Right cardiac atrium (tissue), 5 donors: ENCODE measurements around the gene PHF14. TPM values are rescaled to one million over a fixed set of nuclear protein-coding genes. Genes with fewer than 3 reads are reported as not detected.

Source experiments
- ATAC-seq, 2 donors: fragments of 200-7000 bp; cut with Tn5 transposase; one replicate each; pipeline versions ENCODE4 v1.8.0 to v1.9.1; 2020; ENCODE audit warnings: moderate library complexity in 2 of 2, mild to moderate bottlenecking in 1 of 2
- DNase-seq, 3 donors: peaks; one replicate each; pipeline ENCODE4 v3.0.0-alpha.2; 2020
- H3K27ac ChIP-seq: one replicate; pipeline ENCODE4 v1.5.1; 2013; ENCODE audit warnings: mild to moderate bottlenecking, low read length, control low read depth, moderate library complexity
- H3K27me3 ChIP-seq: one replicate; pipeline ENCODE4 v1.6.1; 2013; ENCODE audit not compliant: control insufficient read depth, insufficient read depth
- H3K4me1 ChIP-seq: one replicate; pipeline ENCODE4 v1.6.1; 2013; ENCODE audit warnings: low read length; ENCODE audit not compliant: control insufficient read depth, insufficient read depth
- H3K4me3 ChIP-seq: one replicate; pipeline ENCODE4 v1.5.1; 2013; ENCODE audit warnings: low read length, control low read depth
- H3K9me3 ChIP-seq: one replicate; pipeline ENCODE4 v1.6.1; 2013; ENCODE audit warnings: low read length; ENCODE audit not compliant: control insufficient read depth
- WGBS: extraction: QIAGEN DNeasy Blood & Tissue Kit; methylation state at CpG from one replicate; pipeline ENCODE4 v1.1.7; 2013; 5-methylcytosine and 5-hydroxymethylcytosine counted together
- intact Hi-C, 4 donors: fragments of 100-400 bp; cut with DNase I; formaldehyde crosslinking; loops; one replicate each; pipeline versions ENCODE4 v1.11.0 to v1.14.0; 2022 to 2023
- polyA plus RNA-seq: library from polyadenylated mRNA; stranded (reverse); fragments of 200-250 nt; gene quantifications from one replicate; pipeline ENCODE4 v1.2.3, GENCODE V29; 2013
- total RNA-seq, 4 donors: library from RNA; stranded (reverse); fragmentation: NEBNext Ultra II Directional; extraction: Animal tissue kit (Norgen Biotek cat#: 25700); gene quantifications; one replicate each; pipeline ENCODE4 v1.2.1, GENCODE V29; 2021
- donor health status: healthy with polysubstance abuse.
- donor health status: DM: no; HTN: yes; CAD: no.
- donor health status: DM: no; HTN: no; CAD: no.
- donor health status: DM: no; HTN: yes; CAD: no; lungs with severe emphysema.
- donor health status: DM: yes; HTN: yes; CAD: no.

Gene PHF14
- total and polyA plus RNA-seq, 5 donors = 9.8 to 17.3 (median 16.9) TPM

- no peak for ATAC-seq
- Histone ChIP-seq H3K4me3 (no peak overlapping the region), H3K27me3 (no peaks in the 10 kb centered on the region), H3K4me1 (no peaks in the 10 kb centered on the region), H3K9me3 (no peaks in the 10 kb centered on the region), H3K27ac (no peak overlapping the region)
- intact Hi-C loops = no loop called here
- WGBS = 55% methylated on average over 3 of the region's 3 CpGs
- no peak for DNase-seq
These were observed 202.2 kb downstream of the PHF14 start for GRCh38 chr7:11175887-11176286.

- H3K4me3 ChIP-seq = no peak overlapping the region
- DNase-seq (no peak), ATAC-seq (no peak)
- H3K27me3 ChIP-seq = no peaks in the 10 kb centered on the region
- H3K4me1 ChIP-seq = no peaks in the 10 kb centered on the region
- intact Hi-C loops = no loop called here
- H3K27ac ChIP-seq = no peak overlapping the region
- WGBS = 88% methylated on average over 1 of the region's 1 CpG
- no peaks in the 10 kb centered on the region for H3K9me3 ChIP-seq
These were observed 203.4 kb downstream of the PHF14 start for GRCh38 chr7:11176985-11177555.

GRCh38 chr7:11177793-11178192 lies 204.1 kb downstream of the PHF14 start:
- intact Hi-C loops = no loop called here
- no peak overlapping the region for H3K4me3 ChIP-seq
- ATAC-seq (no peak), DNase-seq (no peak)
- no peaks in the 10 kb centered on the region for H3K4me1 ChIP-seq
- no peaks in the 10 kb centered on the region for H3K27me3 ChIP-seq
- WGBS = 55% methylated on average over 3 of the region's 3 CpGs
- H3K9me3 ChIP-seq = no peaks in the 10 kb centered on the region
- no peak overlapping the region for H3K27ac ChIP-seq

- WGBS = 73% methylated on average over 10 of the region's 10 CpGs
- no peak overlapping the region for H3K4me3 ChIP-seq
- ATAC-seq (no peak), DNase-seq (no peak)
- no peaks in the 10 kb centered on the region for H3K4me1 ChIP-seq
- H3K9me3 ChIP-seq = no peaks in the 10 kb centered on the region
- no peaks in the 10 kb centered on the region for H3K27me3 ChIP-seq
- no peak overlapping the region for H3K27ac ChIP-seq
- intact Hi-C loops = no loop called here
These were observed 207.9 kb downstream of the PHF14 start for GRCh38 chr7:11181590-11181989.

- 65% methylated on average over 1 of the region's 1 CpG for WGBS
- DNase-seq = no peak
- Histone ChIP-seq H3K27ac (no peak overlapping the region), H3K27me3 (no peaks in the 10 kb centered on the region), H3K4me1 (no peaks in the 10 kb centered on the region), H3K9me3 (no peaks in the 10 kb centered on the region), H3K4me3 (no peak overlapping the region)
- ATAC-seq = no peak
- intact Hi-C loops = no loop called here
These were observed 209.1 kb downstream of the PHF14 start for GRCh38 chr7:11182736-11183135.

- DNase-seq (no peak), ATAC-seq (no peak)
- intact Hi-C loops = no loop called here
- no peak overlapping the region for H3K27ac ChIP-seq
- H3K27me3 ChIP-seq = no peaks in the 10 kb centered on the region
- H3K4me1 ChIP-seq = no peaks in the 10 kb centered on the region
- WGBS = 60% methylated on average over 4 of the region's 4 CpGs
- H3K9me3 ChIP-seq = no peaks in the 10 kb centered on the region
- H3K4me3 ChIP-seq = no peak overlapping the region
These were observed 211.6 kb downstream of the PHF14 start for GRCh38 chr7:11185179-11185815.

GRCh38 chr7:11188529-11189310 lies 215.0 kb downstream of the PHF14 start:
- no peak for DNase-seq
- WGBS = 75% methylated on average over 8 of the region's 8 CpGs
- no peaks in the 10 kb centered on the region for H3K9me3 ChIP-seq

GRCh38 chr7:11191081-11191480 lies 217.4 kb downstream of the PHF14 start:
- Histone ChIP-seq H3K4me1 (no peaks in the 10 kb centered on the region), H3K4me3 (no peak overlapping the region), H3K27me3 (no peaks in the 10 kb centered on the region), H3K9me3 (no peaks in the 10 kb centered on the region), H3K27ac (no peak overlapping the region)
- ATAC-seq = no peak
- intact Hi-C loops = no loop called here
- 53% methylated on average over 3 of the region's 3 CpGs for WGBS
- DNase-seq = no peak

More at GRCh38 chr7:11188529-11189310, 215.0 kb downstream of the PHF14 start:
- no peak for ATAC-seq
- H3K4me3 ChIP-seq = no peak overlapping the region
- no peak overlapping the region for H3K27ac ChIP-seq
- intact Hi-C loops = no loop called here
- no peaks in the 10 kb centered on the region for H3K4me1 ChIP-seq
- H3K27me3 ChIP-seq = no peaks in the 10 kb centered on the region

GRCh38 chr7:11191574-11192220 lies 218.0 kb downstream of the PHF14 start:
- Histone ChIP-seq H3K27me3 (no peaks in the 10 kb centered on the region), H3K4me3 (no peak overlapping the region), H3K9me3 (no peaks in the 10 kb centered on the region), H3K27ac (no peak overlapping the region), H3K4me1 (no peaks in the 10 kb centered on the region)
- WGBS = 54% methylated on average over 4 of the region's 4 CpGs
- intact Hi-C loops = no loop called here
- no peak for ATAC-seq
- DNase-seq = peak in 2 of 3 donors; percentile 30 to 48

- H3K4me1 ChIP-seq = no peaks in the 10 kb centered on the region
- ATAC-seq = peak in 1 of 2 donors; percentile 46
- no peaks in the 10 kb centered on the region for H3K9me3 ChIP-seq
- intact Hi-C loops = no loop called here
- H3K27me3 ChIP-seq = no peaks in the 10 kb centered on the region
- DNase-seq = no peak
- peak overlapping the region; percentile 34 for H3K4me3 ChIP-seq
- H3K27ac ChIP-seq = no peak overlapping the region
- 51% methylated on average over 5 of the region's 5 CpGs for WGBS
These were observed 218.8 kb downstream of the PHF14 start for GRCh38 chr7:11192506-11192905.
